DOHH2 (cell line): ENCODE results near the gene SLC9A7.

Source experiments
- H3F3A ChIP-seq: fragments of 200-600 bp; sonication (generic), shearing (Covaris generic); 2 replicates; pipeline ENCODE4 v1.6.0; 2016; ENCODE audit warnings: antibody characterized with exemption, mild to moderate bottlenecking; ENCODE audit not compliant: control insufficient read depth, insufficient read depth
- H3K27ac ChIP-seq: fragments of 200-600 bp; sonication (generic); 2 replicates; pipeline ENCODE4 v1.5.1; 2014; ENCODE audit warnings: low read depth, mild to moderate bottlenecking, low read length, moderate library complexity
- H3K27me3 ChIP-seq: fragments of 200-600 bp; sonication (generic); 2 replicates; pipeline ENCODE4 v1.6.1; 2014; ENCODE audit warnings: mild to moderate bottlenecking, low read length, mixed read lengths; ENCODE audit not compliant: control insufficient read depth
- H3K36me3 ChIP-seq: fragments of 200-600 bp; sonication (generic); 2 replicates; pipeline ENCODE4 v1.6.1; 2014; ENCODE audit warnings: mild to moderate bottlenecking, low read length, moderate library complexity, mixed read lengths; ENCODE audit not compliant: control insufficient read depth
- H3K4me1 ChIP-seq: fragments of 200-600 bp; sonication (generic); 2 replicates; pipeline ENCODE4 v1.6.1; 2014; ENCODE audit warnings: mild to moderate bottlenecking, low read length, mixed read lengths; ENCODE audit not compliant: control insufficient read depth
- H3K4me2 ChIP-seq: fragments of 200-600 bp; sonication (generic); 2 replicates; pipeline ENCODE4 v1.6.0; 2014; ENCODE audit warnings: mild to moderate bottlenecking, low read length, moderate library complexity
- H3K4me3 ChIP-seq: fragments of 200-600 bp; sonication (generic); 2 replicates; pipeline ENCODE4 v1.5.1; 2014; ENCODE audit warnings: mild to moderate bottlenecking, low read length, mixed read lengths
- H3K79me2 ChIP-seq: fragments of 200-600 bp; sonication (generic); 2 replicates; pipeline ENCODE4 v1.6.1; 2014; ENCODE audit warnings: mild to moderate bottlenecking, low read length, mixed read lengths; ENCODE audit not compliant: control insufficient read depth
- H3K9me2 ChIP-seq: fragments of 200-600 bp; sonication (generic); replicated peaks from 2 replicates; pipeline ENCODE4 v1.6.1; 2014; ENCODE audit warnings: mild to moderate bottlenecking, low read length, mixed read lengths; ENCODE audit not compliant: control insufficient read depth
- H3K9me3 ChIP-seq: fragments of 200-600 bp; sonication (generic); 2 replicates; pipeline ENCODE4 v1.6.1; 2014; ENCODE audit warnings: antibody characterized with exemption, low read length, mixed read lengths; ENCODE audit not compliant: control insufficient read depth, insufficient read depth
- H4K20me1 ChIP-seq: fragments of 200-600 bp; sonication (generic); 2 replicates; pipeline ENCODE4 v1.6.0; 2014; ENCODE audit warnings: low read depth, mild to moderate bottlenecking, antibody characterized with exemption, low read length, moderate library complexity; ENCODE audit not compliant: control insufficient read depth, insufficient read depth
- EZH2phosphoT487 ChIP-seq: fragments of 200-600 bp; sonication (generic); IDR thresholded peaks from 2 replicates; pipeline ENCODE4 v1.6.1; 2017; ENCODE audit warnings: borderline replicate concordance, mild to moderate bottlenecking, antibody characterized with exemption, low read length, moderate library complexity, mixed read lengths
- TF ChIP-seq, protein P1 (sequence below): fragments of 200-600 bp; sonication (generic); IDR thresholded peaks from one replicate; pipeline ENCODE4 v1.5.1; 2014; ENCODE audit warnings: antibody characterized with exemption, mild to moderate bottlenecking, low read depth, low read length; ENCODE audit not compliant: poor library complexity, severe bottlenecking

The SLC9A7 gene

DNA sequence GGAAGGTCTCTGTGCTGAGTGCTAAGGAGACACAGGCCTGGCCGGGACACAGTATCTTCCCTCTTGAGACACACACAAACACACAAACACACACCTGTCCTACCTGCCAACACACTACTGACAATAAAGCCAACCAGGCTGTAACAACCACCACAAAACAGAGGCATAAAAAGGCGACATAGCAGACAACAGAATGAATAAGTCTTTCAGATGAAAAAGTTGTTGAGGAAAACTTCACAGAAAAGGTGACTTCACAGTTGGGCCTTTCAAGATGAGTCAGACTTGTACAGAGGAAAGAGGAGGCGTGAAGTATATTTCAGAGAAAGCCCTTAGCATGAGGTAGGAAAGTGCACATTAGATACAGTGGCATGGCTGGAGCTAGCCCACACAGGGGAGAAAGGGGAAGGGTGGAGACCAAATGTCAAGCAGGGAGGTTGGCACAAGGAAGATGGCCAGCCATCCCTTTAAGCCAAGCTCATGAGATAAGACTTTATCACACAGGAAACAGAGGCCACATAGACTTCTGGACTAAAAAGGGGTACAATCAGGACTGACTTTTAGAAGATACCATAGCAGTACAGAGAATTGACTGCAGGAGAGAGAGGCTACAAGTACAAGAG lies 54.0 kb downstream of the SLC9A7 start:
- H3K36me3 ChIP-seq: no peaks in the 10 kb centered on the region
- H3F3A ChIP-seq: no peaks in the 10 kb centered on the region
- H3K4me3 ChIP-seq: no peak overlapping the region
- H3K9me2 ChIP-seq: no peaks in the 10 kb centered on the region
- no peak overlapping the region for H3K27ac ChIP-seq
- H3K9me3 ChIP-seq: no peaks in the 10 kb centered on the region
- peaks cover 25% of the 10 kb centered on the region for H3K4me1 ChIP-seq
- TF ChIP-seq, protein P1, sequence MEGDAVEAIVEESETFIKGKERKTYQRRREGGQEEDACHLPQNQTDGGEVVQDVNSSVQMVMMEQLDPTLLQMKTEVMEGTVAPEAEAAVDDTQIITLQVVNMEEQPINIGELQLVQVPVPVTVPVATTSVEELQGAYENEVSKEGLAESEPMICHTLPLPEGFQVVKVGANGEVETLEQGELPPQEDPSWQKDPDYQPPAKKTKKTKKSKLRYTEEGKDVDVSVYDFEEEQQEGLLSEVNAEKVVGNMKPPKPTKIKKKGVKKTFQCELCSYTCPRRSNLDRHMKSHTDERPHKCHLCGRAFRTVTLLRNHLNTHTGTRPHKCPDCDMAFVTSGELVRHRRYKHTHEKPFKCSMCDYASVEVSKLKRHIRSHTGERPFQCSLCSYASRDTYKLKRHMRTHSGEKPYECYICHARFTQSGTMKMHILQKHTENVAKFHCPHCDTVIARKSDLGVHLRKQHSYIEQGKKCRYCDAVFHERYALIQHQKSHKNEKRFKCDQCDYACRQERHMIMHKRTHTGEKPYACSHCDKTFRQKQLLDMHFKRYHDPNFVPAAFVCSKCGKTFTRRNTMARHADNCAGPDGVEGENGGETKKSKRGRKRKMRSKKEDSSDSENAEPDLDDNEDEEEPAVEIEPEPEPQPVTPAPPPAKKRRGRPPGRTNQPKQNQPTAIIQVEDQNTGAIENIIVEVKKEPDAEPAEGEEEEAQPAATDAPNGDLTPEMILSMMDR: no peak
- no peak for TF ChIP-seq EZH2phosphoT487
- H3K4me2 ChIP-seq: no peak overlapping the region
- H3K79me2 ChIP-seq: peaks cover 8% of the 10 kb centered on the region; the same call in 1 of the 2 replicates
- H3K27me3 ChIP-seq: no peaks in the 10 kb centered on the region
- no peaks in the 10 kb centered on the region for H4K20me1 ChIP-seq

DNA sequence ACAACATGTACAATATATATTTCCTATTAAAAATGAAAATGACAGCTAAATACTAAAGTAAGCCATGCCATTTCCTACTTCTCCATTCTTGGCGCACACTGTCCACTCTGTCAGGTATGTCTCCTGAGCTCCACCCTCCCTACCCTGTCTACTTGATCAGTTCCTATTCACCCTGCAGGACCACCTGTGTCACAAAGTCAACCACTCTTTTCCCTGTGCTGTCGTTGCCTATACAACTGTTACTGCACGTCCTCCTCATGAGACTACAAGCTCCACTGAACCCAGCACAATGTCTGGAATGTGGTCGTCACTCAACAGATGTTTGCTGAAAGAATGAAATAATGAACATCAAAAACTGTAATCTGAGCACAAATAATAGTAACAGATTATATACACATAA lies 54.9 kb downstream of the SLC9A7 start:
- Histone ChIP-seq H3F3A (no peaks in the 10 kb centered on the region), H4K20me1 (no peaks in the 10 kb centered on the region), H3K36me3 (no peaks in the 10 kb centered on the region), H3K9me3 (no peaks in the 10 kb centered on the region), H3K4me2 (peak overlapping the region; percentile 21; the same call in 1 of the 2 replicates), H3K9me2 (no peaks in the 10 kb centered on the region), H3K27me3 (no peaks in the 10 kb centered on the region), H3K27ac (no peak overlapping the region), H3K79me2 (peaks cover 8% of the 10 kb centered on the region; the same call in 1 of the 2 replicates), H3K4me1 (peaks cover 25% of the 10 kb centered on the region), H3K4me3 (no peak overlapping the region)
- TF ChIP-seq, protein P1: no peak
- no peak for TF ChIP-seq EZH2phosphoT487

DNA sequence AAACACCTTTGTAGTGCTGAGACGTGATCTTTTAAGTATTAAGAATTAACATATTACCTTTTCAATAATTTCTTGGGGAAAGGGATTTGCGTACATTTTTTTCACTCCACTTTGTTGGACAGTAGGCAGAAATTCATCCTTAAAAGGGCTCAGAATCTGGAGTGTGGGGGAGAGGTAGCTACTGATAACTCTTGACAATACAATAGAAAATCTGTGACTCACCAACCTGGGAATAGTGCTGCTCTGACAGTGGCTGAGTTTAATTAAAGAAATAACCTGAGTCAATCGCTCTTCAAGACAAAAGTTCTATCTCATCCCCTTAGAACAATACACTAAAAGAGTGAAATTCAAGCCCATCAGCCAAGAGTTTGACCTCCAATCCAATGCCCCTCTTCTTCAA lies 60.2 kb downstream of the SLC9A7 start:
- no peak overlapping the region for H3K4me3 ChIP-seq
- H3F3A ChIP-seq: no peaks in the 10 kb centered on the region
- H3K79me2 ChIP-seq: no peaks in the 10 kb centered on the region
- no peak overlapping the region for H3K27ac ChIP-seq
- H3K4me1 ChIP-seq: peaks cover 12% of the 10 kb centered on the region
- H3K9me3 ChIP-seq: no peaks in the 10 kb centered on the region
- no peak for TF ChIP-seq EZH2phosphoT487
- TF ChIP-seq, protein P1: no peak
- H3K4me2 ChIP-seq: no peak overlapping the region
- H3K9me2 ChIP-seq: no peaks in the 10 kb centered on the region
- H4K20me1 ChIP-seq: no peaks in the 10 kb centered on the region
- H3K27me3 ChIP-seq: no peaks in the 10 kb centered on the region
- H3K36me3 ChIP-seq: no peaks in the 10 kb centered on the region

DNA sequence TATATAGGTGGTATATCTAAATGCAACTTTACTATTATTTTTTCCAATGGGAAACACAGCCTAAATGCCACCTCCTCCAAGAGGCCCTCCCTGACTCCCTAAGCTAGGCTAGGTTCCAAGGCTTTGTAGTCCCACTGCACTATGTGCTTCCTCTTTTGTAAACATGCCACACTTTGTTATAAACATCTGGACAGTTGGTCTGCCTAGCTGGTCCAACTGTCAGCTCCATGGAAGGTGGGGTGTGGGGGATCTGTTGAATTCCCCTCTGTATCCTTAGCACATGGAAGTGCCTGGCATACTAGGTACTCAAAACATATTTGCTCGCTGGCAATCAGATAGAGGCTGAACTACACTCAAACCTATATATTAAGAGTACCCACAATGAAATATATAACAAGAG lies 63.4 kb downstream of the SLC9A7 start:
- Histone ChIP-seq H3K9me3 (no peaks in the 10 kb centered on the region), H3K4me1 (peaks cover 10% of the 10 kb centered on the region), H3K27me3 (no peaks in the 10 kb centered on the region), H3K27ac (no peak overlapping the region), H3K79me2 (no peaks in the 10 kb centered on the region), H3K4me2 (no peak overlapping the region), H3F3A (no peaks in the 10 kb centered on the region), H3K9me2 (no peaks in the 10 kb centered on the region), H4K20me1 (no peaks in the 10 kb centered on the region), H3K4me3 (no peak overlapping the region), H3K36me3 (no peaks in the 10 kb centered on the region)
- TF ChIP-seq, protein P1: no peak
- TF ChIP-seq EZH2phosphoT487: no peak
